Mesenchymal stem cell (in vitro differentiated cells and primary cell): ENCODE data around the gene NDFIP1.
"Not testable (repeated sequence)": the region's sequence is repeated elsewhere in the genome, so short reads cannot be mapped to it uniquely, and the experiment has no call there.

Experiments
- DNase-seq: peaks from one replicate; pipeline ENCODE4 v3.0.0-alpha.2; 2013
- H2AFZ ChIP-seq: one replicate; pipeline ENCODE4 v1.6.1; 2013; ENCODE audit warnings: low read depth, mild to moderate bottlenecking, control low read depth, inconsistent platforms, low read length, moderate library complexity
- H2AK5ac ChIP-seq: 2 replicates; pipeline ENCODE4 v1.6.1; 2013; ENCODE audit warnings: low read length, moderate library complexity, mild to moderate bottlenecking, inconsistent platforms; ENCODE audit not compliant: severe bottlenecking
- H2BK120ac ChIP-seq: one replicate; pipeline ENCODE4 v1.6.1; 2013; ENCODE audit warnings: low read depth, mild to moderate bottlenecking, inconsistent platforms, low read length, moderate library complexity
- H2BK12ac ChIP-seq, 2 experiments: one replicate each; pipeline ENCODE4 v1.6.1; 2013; ENCODE audit warnings: inconsistent platforms in 2 of 2, low read length in 2 of 2, mild to moderate bottlenecking in 2 of 2, moderate library complexity in 2 of 2, control low read depth in 1 of 2
- H2BK15ac ChIP-seq: one replicate; pipeline ENCODE4 v1.6.1; 2013; ENCODE audit warnings: mild to moderate bottlenecking, low read depth, inconsistent platforms; ENCODE audit not compliant: poor library complexity, severe bottlenecking
- H2BK5ac ChIP-seq: 2 replicates; pipeline ENCODE4 v1.6.1; 2013; ENCODE audit warnings: low read depth, mild to moderate bottlenecking, low read length, control low read depth, inconsistent platforms; ENCODE audit not compliant: poor library complexity, severe bottlenecking
- H3K14ac ChIP-seq, 2 experiments: one replicate each; pipeline ENCODE4 v1.6.1; 2013; ENCODE audit warnings: inconsistent platforms in 2 of 2, low read length in 2 of 2, control low read depth in 1 of 2, mild to moderate bottlenecking in 1 of 2, moderate library complexity in 1 of 2
- H3K18ac ChIP-seq, 2 experiments: one replicate each; pipeline ENCODE4 v1.6.1; 2013; ENCODE audit warnings: inconsistent platforms in 2 of 2, low read length in 2 of 2, control low read depth in 1 of 2, low read depth in 1 of 2, mild to moderate bottlenecking in 1 of 2
- H3K23ac ChIP-seq, 2 experiments: one replicate each; pipeline ENCODE4 v1.6.1; 2013; ENCODE audit warnings: inconsistent platforms in 2 of 2, low read length in 2 of 2, mild to moderate bottlenecking in 2 of 2, moderate library complexity in 2 of 2, control low read depth in 1 of 2
- H3K27ac ChIP-seq: 2 replicates; pipeline ENCODE4 v1.5.1; 2013; ENCODE audit warnings: mild to moderate bottlenecking, moderate library complexity, low read length, control low read depth, inconsistent platforms; ENCODE audit not compliant: poor library complexity, severe bottlenecking
- H3K27me3 ChIP-seq, 2 experiments: 2 replicates each; pipeline versions ENCODE4 v1.6.1 to v1.7.0; 2013; ENCODE audit warnings: low read length in 2 of 2, mild to moderate bottlenecking in 2 of 2, moderate library complexity in 2 of 2, control low read depth in 1 of 2, inconsistent platforms in 1 of 2; ENCODE audit not compliant: control insufficient read depth in 1 of 2, insufficient read depth in 1 of 2
- H3K36me3 ChIP-seq, 2 experiments: 2 replicates each; pipeline versions ENCODE4 v1.6.1 to v1.7.0; 2013; ENCODE audit warnings: low read length in 2 of 2, control low read depth in 1 of 2, inconsistent platforms in 1 of 2, low read depth in 1 of 2, mild to moderate bottlenecking in 1 of 2; ENCODE audit not compliant: insufficient read depth in 2 of 2, control insufficient read depth in 1 of 2
- H3K4ac ChIP-seq, 2 experiments: one replicate each; pipeline ENCODE4 v1.6.1; 2013; ENCODE audit warnings: inconsistent platforms in 2 of 2, low read length in 2 of 2, mild to moderate bottlenecking in 2 of 2, moderate library complexity in 2 of 2, control low read depth in 1 of 2, low read depth in 1 of 2
- H3K4me1 ChIP-seq: 2 replicates; pipeline ENCODE4 v1.6.1; 2013; ENCODE audit warnings: low read depth, low read length, control low read depth; ENCODE audit not compliant: control insufficient read depth, insufficient read depth
- H3K4me2 ChIP-seq: 2 replicates; pipeline ENCODE4 v1.6.1; 2013; ENCODE audit warnings: low read length, mild to moderate bottlenecking, inconsistent platforms; ENCODE audit not compliant: poor library complexity, severe bottlenecking
- H3K4me3 ChIP-seq, 2 experiments: 2 replicates each; pipeline versions ENCODE4 v1.5.1 to v1.7.0; 2013; ENCODE audit warnings: low read length in 2 of 2, mild to moderate bottlenecking in 2 of 2, control low read depth in 1 of 2, low read depth in 1 of 2; ENCODE audit not compliant: insufficient read depth in 1 of 2
- H3K79me1 ChIP-seq: replicated peaks from 2 replicates; pipeline ENCODE4 v1.6.1; 2013; ENCODE audit warnings: mild to moderate bottlenecking, control low read depth, low read length, inconsistent platforms; ENCODE audit not compliant: poor library complexity, severe bottlenecking
- H3K9ac ChIP-seq: 2 replicates; pipeline ENCODE4 v1.7.0; 2013; ENCODE audit warnings: mild to moderate bottlenecking, low read length, moderate library complexity
- H3K9me3 ChIP-seq: 2 replicates; pipeline ENCODE4 v1.7.0; 2013; ENCODE audit warnings: mild to moderate bottlenecking, low read length; ENCODE audit not compliant: control insufficient read depth
- H4K8ac ChIP-seq: one replicate; pipeline ENCODE4 v1.6.1; 2013; ENCODE audit warnings: inconsistent platforms, mild to moderate bottlenecking, low read length, moderate library complexity
- H4K91ac ChIP-seq: one replicate; pipeline ENCODE4 v1.6.1; 2013; ENCODE audit warnings: mild to moderate bottlenecking, low read length, inconsistent platforms
- WGBS: methylation state at CpG from one replicate; pipeline ENCODE4 v1.1.7; 2013; ENCODE audit warnings: mixed read lengths; 5-methylcytosine and 5-hydroxymethylcytosine counted together

NDFIP1 gene

DNA sequence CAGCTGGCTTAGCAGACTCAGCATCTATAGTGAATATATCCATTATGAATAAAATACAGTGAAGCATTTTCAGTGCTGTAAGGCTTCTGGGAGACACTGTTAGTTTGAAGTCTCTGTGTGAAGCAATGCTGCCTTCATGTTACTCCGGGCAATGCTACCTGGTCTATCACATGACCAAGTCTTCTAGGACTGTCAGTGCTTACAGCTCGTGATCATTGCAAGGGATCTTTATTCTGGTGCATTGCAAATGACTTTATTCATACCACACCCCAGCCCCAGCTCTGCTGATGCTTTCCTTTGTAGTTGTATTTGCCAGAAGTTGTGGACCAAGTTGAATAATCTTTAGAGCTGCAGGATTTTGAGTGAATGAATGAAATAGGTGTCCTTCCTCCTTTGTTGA lies 21.9 kb upstream of the NDFIP1 start:
- Histone ChIP-seq H4K8ac (no peak overlapping the region), H3K9ac (no peak overlapping the region), H3K36me3 (no peaks in the 10 kb centered on the region), H2AK5ac (no peak overlapping the region), H2BK12ac (no peak overlapping the region), H3K4me2 (no peak overlapping the region), H2AFZ (no peak overlapping the region), H3K4me3 (no peak overlapping the region), H2BK120ac (no peak overlapping the region), H3K27me3 (peaks cover 12 to 17% of the 10 kb centered on the region in 2 experiments), H3K79me1 (no peaks in the 10 kb centered on the region), H3K23ac (no peak overlapping the region), H3K9me3 (no peaks in the 10 kb centered on the region), H3K27ac (no peak overlapping the region), H3K4ac (no peak overlapping the region), H3K14ac (no peak overlapping the region), H3K4me1 (no peaks in the 10 kb centered on the region), H2BK5ac (no peak overlapping the region), H4K91ac (no peak overlapping the region), H3K18ac (no peak overlapping the region), H2BK15ac (no peak overlapping the region)
- WGBS: 82% methylated on average over 1 of the region's 2 CpGs
- no peak for DNase-seq

DNA sequence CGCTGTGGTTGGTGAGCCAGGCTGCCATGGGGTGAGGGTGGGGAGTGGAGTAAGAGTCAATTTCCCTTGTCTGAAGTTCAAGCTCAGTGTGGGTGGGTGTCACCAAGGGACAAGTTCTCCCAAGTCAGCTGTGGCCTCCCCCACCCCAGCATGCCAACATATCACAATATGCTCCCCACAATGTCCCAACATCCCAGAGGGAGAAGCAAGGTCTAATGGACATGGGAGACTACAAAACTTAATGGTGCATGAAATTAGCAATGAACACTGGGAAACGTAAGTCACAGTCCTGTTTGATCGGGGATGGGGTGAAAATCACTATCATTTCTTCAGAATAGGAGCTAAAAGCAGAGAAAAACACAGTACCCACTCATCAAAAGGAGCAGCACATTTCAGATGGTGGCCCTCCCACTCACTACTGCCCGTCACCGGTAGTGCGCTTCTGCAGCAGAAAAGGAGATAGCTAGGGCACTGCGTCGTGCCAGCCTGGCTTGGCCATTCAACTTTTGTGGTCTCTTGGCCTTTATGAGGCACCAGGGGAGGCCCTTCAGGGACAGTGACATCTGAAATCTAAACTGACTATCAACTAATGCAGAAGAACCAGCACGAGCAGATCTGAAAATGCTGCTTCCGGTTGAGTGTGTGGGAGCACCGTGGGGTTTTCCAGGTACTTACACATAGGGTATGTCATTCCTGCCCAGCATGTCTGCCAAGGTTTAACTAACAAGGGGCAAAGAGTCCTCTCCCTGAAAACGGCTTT lies 20.5 kb upstream of the NDFIP1 start:
- H2BK12ac ChIP-seq: no peak overlapping the region
- DNase-seq: no peak
- no peak overlapping the region for H4K91ac ChIP-seq
- H3K23ac ChIP-seq: no peak overlapping the region
- peaks cover 6 to 9% of the 10 kb centered on the region in 2 experiments for H3K27me3 ChIP-seq
- H3K4me1 ChIP-seq: no peaks in the 10 kb centered on the region
- no peak overlapping the region for H4K8ac ChIP-seq
- no peak overlapping the region for H3K4me2 ChIP-seq
- H3K27ac ChIP-seq: no peak overlapping the region
- H3K4me3 ChIP-seq: no peak overlapping the region
- no peaks in the 10 kb centered on the region for H3K36me3 ChIP-seq
- no peaks in the 10 kb centered on the region for H3K9me3 ChIP-seq
- no peak overlapping the region for H2BK15ac ChIP-seq
- no peak overlapping the region for H2AFZ ChIP-seq
- H2BK5ac ChIP-seq: no peak overlapping the region
- H2AK5ac ChIP-seq: no peak overlapping the region
- H2BK120ac ChIP-seq: no peak overlapping the region
- 93% methylated on average over 12 of the region's 12 CpGs for WGBS
- no peak overlapping the region for H3K14ac ChIP-seq
- H3K18ac ChIP-seq: no peak overlapping the region
- H3K9ac ChIP-seq: no peak overlapping the region
- no peaks in the 10 kb centered on the region for H3K79me1 ChIP-seq
- H3K4ac ChIP-seq: no peak overlapping the region

DNA sequence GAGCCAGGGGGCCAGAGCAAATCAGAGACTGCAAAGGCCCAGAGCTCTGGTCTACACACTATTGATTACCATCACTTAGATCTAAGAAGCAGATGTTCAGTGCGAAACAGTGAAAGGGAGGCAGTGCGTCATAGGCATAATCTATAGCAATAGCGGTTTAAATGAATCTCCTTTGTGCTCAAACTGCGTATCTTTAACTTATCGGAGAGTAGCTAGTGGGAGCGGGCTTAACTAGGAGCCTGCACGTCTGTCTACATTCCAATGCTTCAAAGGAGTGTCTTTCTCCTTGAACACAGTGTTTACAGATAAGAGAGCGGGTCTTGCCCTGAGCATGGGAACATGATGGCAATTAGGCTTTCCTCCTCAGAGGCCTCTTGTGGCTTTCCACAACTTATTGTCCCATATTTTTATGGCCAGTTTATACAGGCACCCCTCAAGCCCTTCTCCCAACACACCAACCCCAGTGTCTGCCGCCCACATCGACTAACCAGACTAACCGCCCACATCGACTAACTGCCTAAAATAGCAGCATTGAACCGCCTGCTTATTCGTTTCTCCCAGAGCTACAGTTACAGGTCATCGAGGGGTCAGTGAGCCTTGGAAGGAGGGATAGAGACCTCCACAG lies 19.6 kb upstream of the NDFIP1 start:
- not testable (repeated sequence) for H2AFZ ChIP-seq, H3K27me3 ChIP-seq, H3K14ac ChIP-seq, H3K4me2 ChIP-seq, H3K23ac ChIP-seq, H3K18ac ChIP-seq, H2AK5ac ChIP-seq, H2BK5ac ChIP-seq, H3K27ac ChIP-seq, H3K4me3 ChIP-seq, H2BK15ac ChIP-seq, H3K36me3 ChIP-seq, H4K91ac ChIP-seq, H3K4ac ChIP-seq, H3K79me1 ChIP-seq, H2BK12ac ChIP-seq, H3K9ac ChIP-seq, H2BK120ac ChIP-seq, H4K8ac ChIP-seq, H3K9me3 ChIP-seq, H3K4me1 ChIP-seq, DNase-seq
- 68% methylated on average over 15 of the region's 15 CpGs for WGBS

DNA sequence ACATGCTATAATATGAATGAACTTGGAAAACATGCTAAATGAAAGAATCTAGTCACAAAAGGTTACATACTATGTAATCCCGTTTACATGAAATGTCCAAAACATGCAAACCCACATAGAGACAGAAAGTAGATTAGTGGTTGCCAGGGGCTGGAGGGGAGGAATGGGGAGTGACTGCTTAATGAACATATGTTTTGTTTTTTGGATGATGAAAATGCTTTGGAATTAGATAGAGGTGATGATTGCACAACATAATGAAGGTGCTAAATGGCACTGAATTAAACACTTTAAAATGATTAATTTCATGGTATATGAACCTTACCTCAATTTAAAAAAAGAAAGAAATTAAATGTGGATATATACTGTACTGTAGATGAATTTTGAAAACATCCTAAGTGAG lies 17.6 kb upstream of the NDFIP1 start:
- no peak overlapping the region for H2AK5ac ChIP-seq
- no peak overlapping the region for H3K4me3 ChIP-seq
- no CpG with 5 or more reads among the region's 1 CpG for WGBS
- no peak overlapping the region for H3K18ac ChIP-seq
- H4K91ac ChIP-seq: no peak overlapping the region
- no peak overlapping the region for H3K23ac ChIP-seq
- H3K4ac ChIP-seq: no peak overlapping the region
- peaks cover 0 to 6% of the 10 kb centered on the region in 2 experiments for H3K27me3 ChIP-seq
- DNase-seq: no peak
- no peak overlapping the region for H2BK15ac ChIP-seq
- no peaks in the 10 kb centered on the region for H3K36me3 ChIP-seq
- no peak overlapping the region for H2BK120ac ChIP-seq
- no peak overlapping the region for H4K8ac ChIP-seq
- H3K4me2 ChIP-seq: no peak overlapping the region
- no peak overlapping the region for H2BK5ac ChIP-seq
- H2AFZ ChIP-seq: no peak overlapping the region
- no peak overlapping the region for H2BK12ac ChIP-seq
- no peak overlapping the region for H3K27ac ChIP-seq
- H3K9ac ChIP-seq: no peak overlapping the region
- no peaks in the 10 kb centered on the region for H3K79me1 ChIP-seq
- no peaks in the 10 kb centered on the region for H3K9me3 ChIP-seq
- no peak overlapping the region for H3K14ac ChIP-seq
- no peaks in the 10 kb centered on the region for H3K4me1 ChIP-seq
